Left cardiac atrium (tissue), 4 donors: ENCODE results near the gene MORF4L1. TPM values are rescaled to one million over a fixed set of nuclear protein-coding genes. Genes with fewer than 3 reads are reported as not detected.
"Not testable (repeated sequence)": the region's sequence is repeated elsewhere in the genome, so short reads cannot be mapped to it uniquely, and the experiment has no call there.

Experiments used
- ATAC-seq, 2 donors: fragments of 200-7000 bp; cut with Tn5 transposase; one replicate each; pipeline ENCODE4 v1.9.1; 2020; ENCODE audit warnings: mild to moderate bottlenecking in 2 of 2, moderate library complexity in 2 of 2
- DNase-seq: peaks from one replicate; pipeline ENCODE4 v3.0.0-alpha.2; 2020
- intact Hi-C, 2 donors: fragments of 100-400 bp; cut with DNase I; formaldehyde crosslinking; loops; one replicate each; pipeline versions ENCODE4 v1.14.1 to v1.15.1; 2022 to 2023
- long read RNA-seq: library from polyadenylated mRNA; unstranded; transcript quantifications from one replicate; pipeline ENCODE4 v2.0.0, GENCODE V29; 2021
- total RNA-seq, 2 donors: library from RNA; stranded (reverse); fragmentation: NEBNext Ultra II Directional; extraction: Animal tissue kit (Norgen Biotek cat#: 25700); gene quantifications; one replicate each; pipeline ENCODE4 v1.2.1, GENCODE V29; 2021
- donor health status: DM: no; HTN: yes; CAD: no.
- donor health status: DM: no; HTN: yes; CAD: no; lungs with severe emphysema.
- donor health status: DM: yes; HTN: yes; CAD: no.
- donor health status: Dilated cardiomyopathy.

Gene MORF4L1, protein sequence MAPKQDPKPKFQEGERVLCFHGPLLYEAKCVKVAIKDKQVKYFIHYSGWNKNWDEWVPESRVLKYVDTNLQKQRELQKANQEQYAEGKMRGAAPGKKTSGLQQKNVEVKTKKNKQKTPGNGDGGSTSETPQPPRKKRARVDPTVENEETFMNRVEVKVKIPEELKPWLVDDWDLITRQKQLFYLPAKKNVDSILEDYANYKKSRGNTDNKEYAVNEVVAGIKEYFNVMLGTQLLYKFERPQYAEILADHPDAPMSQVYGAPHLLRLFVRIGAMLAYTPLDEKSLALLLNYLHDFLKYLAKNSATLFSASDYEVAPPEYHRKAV
- 100 to 1,000 TPM; 306 to 401 TPM for total RNA-seq
- long read RNA-seq, transcript MORF4L1-203 (12 exons, 1,880 nt) = major isoform, 196 of 219 reads
- long read RNA-seq, partial matches to known transcripts = 14 of 219 reads
- long read RNA-seq, other reads (novel, unspliced or antisense) = 4 of 219 reads

DNA sequence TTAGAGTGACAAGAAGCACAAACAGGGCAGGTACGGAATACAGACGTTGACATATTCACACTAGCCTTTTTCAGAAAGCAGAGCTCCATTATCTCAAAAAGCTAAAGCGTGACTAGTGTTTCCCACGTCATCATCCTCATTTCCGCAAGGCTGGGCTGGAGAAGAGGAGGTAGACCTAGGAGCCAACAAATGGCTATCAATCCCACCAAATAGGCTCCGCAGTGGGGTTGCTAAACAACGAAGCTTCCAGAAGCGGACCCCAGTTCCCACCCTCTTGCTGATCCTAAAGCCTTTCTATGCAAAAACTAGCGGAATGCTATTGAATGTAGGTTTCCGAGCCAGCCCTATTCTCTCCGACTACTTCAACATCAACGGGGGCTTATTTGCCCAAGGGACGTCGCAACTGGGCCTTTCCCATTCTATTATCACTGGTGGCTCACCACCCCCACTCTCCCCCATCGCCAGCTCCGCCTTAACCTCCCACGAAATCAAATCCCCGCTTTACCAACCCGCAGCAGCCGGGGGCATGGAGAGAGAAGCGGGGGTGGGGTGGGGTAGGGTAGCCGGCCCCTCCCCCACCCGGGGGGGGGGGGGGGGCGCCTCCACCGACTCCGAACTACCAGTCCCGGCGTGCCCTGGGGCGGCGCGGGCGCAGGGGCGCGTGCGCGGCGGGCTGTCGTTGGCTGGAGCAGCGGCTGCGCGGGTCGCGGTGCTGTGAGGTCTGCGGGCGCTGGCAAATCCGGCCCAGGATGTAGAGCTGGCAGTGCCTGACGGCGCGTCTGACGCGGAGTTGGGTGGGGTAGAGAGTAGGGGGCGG, at the start of gene MORF4L1:
TSS of gene MORF4L1 (plus strand) at position 736 of the 817 bp plus-strand sequence. CDS start 128 bp downstream, outside the sequence.
- intact Hi-C loops = loop anchor here in 1 of 2 donors (10.0 kb wide), 1 partner anchor 118 kb away; no protein-coding TSS in a partner anchor
- peak; percentile 97 for DNase-seq
- ATAC-seq = peak; percentile 96 to 97

DNA sequence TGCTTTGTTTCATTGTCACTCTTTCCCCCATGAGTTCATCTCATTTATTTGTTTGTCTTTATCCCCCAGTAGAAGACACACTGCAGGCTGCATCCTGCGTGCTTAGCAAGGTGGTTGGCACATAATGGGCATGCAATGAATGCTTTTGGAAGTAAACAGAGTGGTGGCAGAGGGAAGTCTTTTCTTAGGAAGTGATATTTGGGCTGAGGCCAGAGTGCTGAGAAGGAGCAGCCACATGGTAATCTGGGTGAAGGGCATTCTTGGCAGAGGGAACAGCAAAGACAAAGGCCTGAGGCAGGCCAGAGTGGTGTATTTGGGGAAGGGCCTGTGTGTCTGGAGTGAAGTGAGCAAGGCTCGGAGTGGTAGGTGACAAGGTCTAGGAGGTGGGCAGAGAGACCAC, 43.8 kb upstream of the MORF4L1 start:
- peak; percentile 11 to 33 for ATAC-seq
- DNase-seq = no peak
- intact Hi-C loops = no loop called here

DNA sequence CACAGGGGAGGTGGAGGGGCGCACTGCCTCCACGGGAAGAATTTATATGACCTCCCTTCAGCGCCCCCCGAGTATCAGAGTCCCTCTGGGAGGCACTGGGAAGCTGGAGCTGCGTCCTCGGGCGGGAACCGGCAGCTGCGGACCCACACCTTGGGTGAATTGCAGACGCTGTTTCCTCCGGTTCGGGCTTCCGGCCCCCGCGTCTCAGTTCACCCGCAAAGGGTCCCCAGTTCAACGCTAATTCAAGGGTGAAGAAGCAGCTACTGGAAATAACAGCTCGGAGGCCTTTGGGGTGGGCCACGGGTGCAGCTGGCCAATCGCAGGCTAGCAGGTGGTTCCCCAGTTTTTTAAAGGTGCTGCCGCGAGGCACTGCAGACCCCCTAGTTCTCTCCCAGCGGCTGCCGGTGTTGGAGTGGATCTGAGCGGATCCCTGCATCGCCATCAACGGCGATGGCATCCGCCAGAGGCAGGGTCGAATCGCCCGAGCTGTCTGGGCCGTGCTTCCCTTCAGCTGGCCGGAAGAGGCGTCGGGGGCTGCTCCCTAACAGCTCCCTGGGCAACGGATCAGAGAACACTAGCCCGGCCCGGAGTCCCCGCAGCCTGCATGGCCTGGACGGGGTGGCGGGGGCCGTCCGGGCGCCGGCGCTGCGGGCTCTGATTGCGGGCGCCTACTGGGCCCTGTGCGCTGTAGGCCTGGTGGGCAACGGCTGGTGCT, 42.0 kb upstream of the MORF4L1 start:
- intact Hi-C loops = no loop called here
- peak; percentile 38 to 39 for ATAC-seq
- peak; percentile 29 for DNase-seq

DNA sequence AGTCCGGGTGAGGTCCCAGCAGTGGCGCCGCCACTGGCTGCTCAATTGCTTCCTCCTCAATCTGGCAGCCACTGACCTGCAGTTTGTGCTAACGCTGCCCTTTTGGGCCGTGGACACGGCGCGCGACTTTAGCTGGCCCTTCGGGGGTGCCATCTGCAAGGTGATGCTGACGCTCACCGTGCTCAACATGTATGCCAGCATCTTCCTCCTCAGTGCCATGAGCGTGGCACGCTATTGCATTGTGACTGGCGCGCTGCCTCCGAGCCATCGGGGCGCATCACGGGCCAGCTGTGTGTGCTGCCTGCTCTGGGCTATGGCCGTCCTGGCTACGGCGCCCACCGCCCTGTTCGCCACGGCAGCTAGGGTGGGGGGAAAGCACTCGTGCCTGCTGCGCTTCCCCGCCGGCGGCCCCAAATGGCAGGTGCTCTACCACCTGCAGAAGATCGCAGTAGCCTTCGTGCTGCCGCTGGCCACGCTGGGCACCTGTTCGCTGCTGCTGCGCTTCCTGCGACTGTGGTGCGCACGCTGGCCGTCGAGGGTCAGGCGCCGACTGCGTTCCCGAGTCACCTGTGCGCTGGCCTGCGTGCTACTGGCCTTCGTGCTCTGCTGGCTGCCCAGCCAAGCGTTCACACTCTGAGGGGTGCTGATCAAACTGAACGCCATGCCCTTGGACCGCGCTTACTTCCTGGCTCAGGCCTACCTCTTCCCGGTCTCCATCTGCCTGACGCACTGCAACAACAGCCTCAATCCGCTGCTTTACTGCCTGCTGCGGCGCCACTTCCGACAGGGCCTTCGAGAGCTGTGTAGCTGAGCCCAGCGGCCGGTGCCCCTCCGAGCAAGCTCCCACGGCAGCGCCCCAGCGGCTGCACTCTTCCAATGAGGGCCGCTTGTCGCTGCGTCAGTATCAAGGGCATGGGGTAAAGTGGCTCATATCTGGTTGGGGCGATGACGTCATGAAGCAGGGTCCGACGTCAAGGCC, 41.2 kb upstream of the MORF4L1 start:
- ATAC-seq (peak in 1 of 2 donors; percentile 8), DNase-seq (peak; percentile 24)
- intact Hi-C loops = no loop called here

DNA sequence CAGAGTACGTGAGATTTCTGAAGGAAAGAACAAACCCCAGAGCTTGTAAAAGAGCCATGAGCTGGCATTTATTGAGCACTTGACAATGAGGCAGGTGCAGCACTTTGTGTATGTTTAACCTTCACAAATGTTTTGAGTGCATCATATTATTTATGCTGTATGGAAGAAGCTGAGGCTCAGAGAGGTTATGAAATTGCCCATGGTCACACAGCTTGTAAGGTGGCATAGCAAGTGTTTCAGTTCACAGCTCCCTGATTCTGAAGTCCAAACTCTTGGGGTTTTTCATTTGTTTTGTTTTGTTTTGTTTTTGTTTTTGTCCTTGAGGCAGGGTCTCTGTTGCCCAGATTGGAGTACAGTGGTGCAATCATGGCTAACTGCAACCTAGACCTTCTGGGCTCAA, 36.4 kb upstream of the MORF4L1 start:
- intact Hi-C loops = no loop called here
- ATAC-seq (no peak), DNase-seq (no peak)

DNA sequence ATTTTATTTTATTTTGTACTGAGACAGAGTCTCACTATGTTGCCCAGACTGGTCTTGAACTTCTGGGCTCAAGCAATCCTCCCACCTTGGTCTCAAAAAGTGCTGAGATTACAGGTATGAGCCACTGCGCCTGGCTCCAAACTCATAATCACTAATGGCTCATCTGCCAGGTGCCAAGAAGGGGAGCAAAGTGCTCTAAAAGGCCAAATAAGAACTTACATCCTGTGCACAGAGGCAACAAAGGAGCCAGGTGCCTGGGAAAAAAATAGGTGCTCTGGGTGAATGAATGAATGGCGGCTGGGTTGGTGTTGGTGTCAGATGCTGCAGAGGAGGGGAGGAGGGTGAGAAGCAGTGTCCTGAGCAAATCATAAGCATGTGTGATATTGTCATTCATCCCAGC, 35.6 kb upstream of the MORF4L1 start:
- ATAC-seq = no peak
- no peak for DNase-seq
- intact Hi-C loops = no loop called here

DNA sequence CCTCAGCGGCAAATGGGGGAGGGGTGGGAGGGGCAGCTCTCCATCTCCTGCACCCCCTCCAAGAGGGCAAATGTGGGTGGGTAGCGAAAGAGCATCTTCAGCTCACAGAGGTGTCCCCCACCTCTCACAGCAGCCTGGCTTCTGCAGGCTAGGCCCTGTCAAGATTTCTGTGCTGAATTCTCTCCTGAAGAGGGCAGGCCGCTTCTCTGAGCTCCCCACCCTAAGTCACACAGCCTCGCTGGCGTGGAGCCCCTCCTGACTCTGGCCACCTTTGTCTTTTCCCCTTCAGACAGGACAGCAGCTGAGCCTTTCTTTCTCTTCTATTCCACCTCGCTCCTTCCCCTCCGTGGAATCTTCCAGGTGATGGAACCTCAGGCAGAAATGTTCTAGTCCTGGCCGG, 35.1 kb upstream of the MORF4L1 start:
- intact Hi-C loops = no loop called here
- no peak for ATAC-seq
- DNase-seq = no peak

DNA sequence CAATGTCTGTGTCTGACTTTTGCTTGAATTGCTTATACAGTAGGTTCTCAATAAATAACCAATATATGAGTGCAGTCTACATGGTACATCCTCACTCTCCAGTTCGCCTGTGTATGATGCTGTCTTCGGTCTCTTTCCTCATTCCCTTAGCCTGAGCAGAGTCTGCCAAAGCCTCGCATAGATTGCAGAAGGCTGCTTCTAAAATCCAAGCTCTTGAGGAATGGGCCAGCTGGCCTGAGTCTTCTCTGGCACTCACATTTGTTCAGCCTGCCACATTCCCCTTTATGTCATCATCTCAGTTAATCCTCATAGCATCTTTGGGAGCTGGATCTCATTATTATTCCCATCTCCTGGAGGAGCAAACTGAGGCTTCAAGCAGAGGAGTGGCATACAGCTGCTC, 34.2 kb upstream of the MORF4L1 start:
- peak in 1 of 2 donors; percentile 83 for ATAC-seq
- no peak for DNase-seq
- intact Hi-C loops = no loop called here

DNA sequence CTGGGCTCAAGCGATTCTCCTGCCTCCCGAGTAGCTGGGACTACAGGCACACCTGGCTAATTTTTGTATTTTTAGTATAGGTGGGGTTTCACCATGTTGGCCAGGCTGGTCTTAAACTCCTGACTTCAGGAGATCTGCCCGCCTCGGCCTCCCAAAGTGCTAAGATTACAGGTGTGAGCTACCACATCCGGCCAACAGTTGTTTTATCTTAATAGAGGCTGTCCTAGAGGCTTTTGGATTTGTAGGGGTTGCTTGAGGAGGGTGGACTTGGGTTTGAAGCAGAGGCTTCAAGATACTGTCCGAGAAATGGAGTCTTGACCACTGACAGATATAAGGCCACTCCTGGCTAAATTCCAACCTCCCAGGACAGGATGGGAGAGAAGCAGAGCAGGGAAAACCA, 33.5 kb upstream of the MORF4L1 start:
- ATAC-seq, DNase-seq, intact Hi-C loops: not testable (repeated sequence)

DNA sequence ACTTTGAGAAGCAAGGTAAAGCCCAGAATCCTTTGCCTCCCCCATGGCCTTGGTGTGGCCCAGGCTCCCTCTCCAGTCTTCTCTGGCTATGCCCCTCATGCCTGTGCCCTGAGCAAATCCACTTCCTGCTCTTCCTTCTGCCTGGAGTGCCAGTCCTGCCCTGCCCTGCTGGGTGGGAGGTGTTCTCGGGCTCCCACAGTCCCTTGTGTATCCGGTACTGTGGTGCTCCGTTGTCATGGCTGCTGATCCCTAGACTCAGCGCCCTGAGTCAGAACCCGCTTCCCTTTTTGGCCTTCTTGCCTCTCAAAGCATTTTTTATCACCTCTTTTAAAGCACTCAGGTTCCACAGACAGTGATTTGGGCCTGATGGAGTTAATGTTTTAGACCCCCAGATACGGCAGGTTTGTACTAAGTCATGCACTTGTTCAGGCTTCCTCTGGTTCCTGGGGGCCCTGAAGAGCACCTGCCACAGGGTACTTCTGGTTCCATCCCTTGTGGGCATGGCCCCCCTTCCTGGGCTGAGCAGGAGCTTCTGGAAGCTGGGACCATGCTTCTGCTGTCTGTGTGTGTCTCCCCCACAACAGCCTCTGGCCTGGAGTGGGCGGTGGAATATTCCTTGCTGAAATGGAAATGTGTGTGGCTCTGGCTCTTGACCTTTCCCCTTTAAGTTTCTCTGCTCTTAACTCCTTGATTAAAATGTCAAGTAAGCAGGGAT, 31.9 kb upstream of the MORF4L1 start:
- peak; percentile 33 for DNase-seq
- ATAC-seq = peak; percentile 21 to 71
- intact Hi-C loops = no loop called here

DNA sequence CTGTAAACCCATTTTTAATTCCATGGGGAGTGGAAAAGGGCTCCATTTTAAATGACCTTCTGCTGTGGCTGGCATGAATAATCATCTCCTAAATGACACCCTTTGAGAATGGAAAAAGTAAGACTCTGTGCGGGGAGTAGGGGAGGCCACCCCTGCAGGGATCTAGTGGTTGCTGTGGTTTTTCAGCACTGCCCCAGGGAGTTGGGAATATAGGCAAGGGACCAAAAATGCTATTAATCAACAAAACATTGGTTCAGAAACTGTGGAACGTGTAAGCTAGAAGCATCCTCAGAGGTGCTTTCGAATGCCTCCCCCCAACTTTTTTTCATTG, 31.3 kb upstream of the MORF4L1 start:
- DNase-seq (no peak), ATAC-seq (no peak)
- intact Hi-C loops = no loop called here

DNA sequence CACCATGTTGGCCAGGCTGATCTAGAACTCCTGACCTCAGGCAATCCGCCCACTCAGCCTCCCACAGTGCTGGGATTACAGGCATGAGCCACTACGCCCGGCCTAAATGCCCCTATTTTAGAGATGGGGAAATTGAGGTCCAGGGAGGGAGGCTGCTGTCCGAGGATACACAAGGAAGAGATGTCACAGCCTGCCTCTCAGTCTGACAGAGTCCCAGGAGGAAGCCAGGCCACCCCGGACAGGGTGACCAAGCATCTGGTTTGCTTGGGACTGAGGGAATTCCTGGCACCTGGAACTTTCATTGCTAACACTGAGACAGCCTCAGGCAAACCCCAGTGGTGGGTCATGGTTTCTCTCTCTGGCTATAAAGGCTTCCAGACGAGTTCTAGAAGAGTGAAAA, 30.8 kb upstream of the MORF4L1 start:
- no peak for ATAC-seq
- intact Hi-C loops = no loop called here
- DNase-seq = no peak

DNA sequence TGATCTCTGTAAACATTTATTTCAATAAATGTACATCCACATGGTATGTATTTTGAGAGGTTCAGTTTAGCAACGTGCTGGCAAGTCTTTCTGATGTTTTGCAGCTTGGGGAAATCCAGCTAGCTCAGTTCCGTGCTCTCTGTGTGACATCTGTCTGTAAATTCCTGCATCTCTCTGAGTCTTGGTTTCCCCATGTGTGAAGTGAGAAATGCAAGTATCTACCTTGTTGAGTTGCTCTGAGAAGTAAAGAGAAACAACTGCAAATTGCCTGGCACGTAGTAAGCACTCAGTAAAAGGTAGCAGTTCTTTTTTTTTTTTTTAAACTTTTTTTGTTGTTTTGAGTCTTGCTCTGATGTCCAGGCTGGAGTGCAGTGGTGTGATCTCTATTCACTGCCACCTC, 30.2 kb upstream of the MORF4L1 start:
- ATAC-seq = no peak
- no peak for DNase-seq
- intact Hi-C loops = no loop called here

DNA sequence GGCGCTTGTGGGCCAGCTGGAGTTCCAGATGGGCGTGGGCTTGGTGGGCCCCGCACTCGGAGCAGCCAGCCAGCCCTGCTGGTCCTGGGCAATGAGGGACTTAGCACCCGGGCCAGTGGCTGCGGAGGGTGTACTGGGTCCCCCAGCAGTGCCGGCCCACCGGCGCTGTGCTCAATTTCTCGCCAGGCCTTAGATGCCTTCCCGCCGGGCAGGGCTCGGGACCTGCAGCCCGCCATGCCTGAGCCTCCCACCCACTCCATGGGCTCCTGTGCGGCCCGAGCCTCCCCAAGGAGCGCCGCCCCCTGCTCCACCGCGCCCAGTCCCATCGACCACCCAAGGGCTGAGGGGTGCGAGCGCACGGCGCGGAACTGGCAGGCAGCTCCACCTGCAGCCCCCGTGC, 25.8 kb upstream of the MORF4L1 start:
- intact Hi-C loops, DNase-seq, ATAC-seq: not testable (repeated sequence)

DNA sequence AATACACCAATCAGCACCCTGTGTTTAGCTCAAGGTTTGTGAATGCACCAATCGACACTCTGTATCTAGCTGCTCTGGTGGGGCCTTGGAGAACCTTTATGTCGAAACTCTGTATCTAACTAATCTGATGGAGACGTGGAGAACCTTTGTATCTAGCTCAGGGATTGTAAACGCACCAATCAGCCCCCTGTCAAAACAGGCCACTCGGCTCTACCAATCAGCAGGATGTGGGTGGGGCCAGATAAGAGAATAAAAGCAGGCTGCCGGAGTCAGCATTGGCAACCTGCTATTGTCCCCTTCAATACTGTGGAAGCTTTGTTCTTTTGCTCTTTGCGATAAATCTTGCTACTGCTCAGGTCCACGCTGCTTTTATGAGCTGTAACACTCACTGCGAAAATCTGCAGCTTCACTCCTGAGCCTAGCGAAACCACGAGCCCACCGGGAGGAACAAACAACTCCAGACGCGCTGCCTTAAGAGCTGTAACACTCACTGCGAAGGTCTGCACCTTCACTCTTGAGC, 25.2 kb upstream of the MORF4L1 start:
- not testable (repeated sequence) for DNase-seq

DNA sequence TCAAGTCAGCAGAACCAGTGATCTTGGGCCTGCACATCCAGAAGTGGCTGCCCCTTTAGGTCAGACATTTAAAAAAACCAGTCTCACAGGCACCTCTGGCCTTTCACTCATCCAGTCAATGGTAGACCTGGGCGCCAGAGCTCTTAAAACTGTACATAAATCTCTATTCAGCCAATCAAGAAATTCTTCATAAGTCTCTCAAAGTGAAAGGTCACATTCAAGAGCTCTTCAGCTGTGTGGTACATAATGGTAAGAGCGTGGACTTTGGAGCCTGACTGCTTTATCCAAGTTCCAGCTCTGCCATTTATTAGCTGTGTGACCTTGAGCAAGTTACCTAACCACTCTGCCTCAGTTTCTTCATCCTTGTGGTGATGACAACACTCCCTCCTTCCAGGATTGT, 22.3 kb upstream of the MORF4L1 start:
- DNase-seq (no peak), ATAC-seq (no peak)
- intact Hi-C loops = no loop called here

More for the DNA sequence above, 25.2 kb upstream of the MORF4L1 start:
- ATAC-seq, intact Hi-C loops: not testable (repeated sequence)

DNA sequence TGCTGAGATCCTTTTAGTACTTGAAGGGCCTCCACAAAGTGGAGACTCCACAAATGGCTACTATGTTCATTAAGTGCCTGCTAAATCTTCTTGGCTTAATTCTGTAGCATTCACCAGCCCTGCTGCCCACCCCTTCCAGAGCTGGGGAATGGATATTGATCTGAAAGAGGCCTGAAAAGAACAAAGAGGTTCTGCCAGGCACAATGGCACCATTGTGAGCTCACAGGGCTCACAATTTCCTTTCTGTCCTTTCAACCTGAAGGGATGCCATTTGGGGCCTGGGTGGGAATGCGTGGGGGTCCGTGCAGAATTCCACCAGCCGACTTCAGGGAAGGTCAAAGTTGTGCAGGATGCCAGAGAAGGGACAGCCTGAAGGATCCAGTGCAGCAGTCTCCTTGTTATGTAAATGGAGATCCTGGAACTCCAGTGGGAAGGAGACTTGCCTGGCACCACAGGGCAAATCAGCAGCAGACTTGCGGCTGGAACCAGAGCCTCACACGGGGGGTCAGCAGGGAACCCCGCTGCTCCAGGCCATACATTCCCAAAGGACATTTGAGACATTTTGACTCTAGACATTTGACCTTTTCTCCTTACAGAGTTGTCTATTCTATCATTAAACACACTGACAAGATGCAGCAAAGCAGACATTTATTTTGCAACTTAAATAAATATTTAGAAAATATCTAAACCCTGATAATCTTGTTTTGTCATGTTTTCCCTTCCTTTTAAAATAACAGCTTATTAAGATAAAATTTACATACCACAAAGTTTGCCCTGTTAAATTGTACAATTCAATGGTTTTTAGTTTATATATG, 21.5 kb upstream of the MORF4L1 start:
- no peak for DNase-seq
- intact Hi-C loops = no loop called here
- ATAC-seq = no peak
